ENCODE measurements around the gene NRXN3. TPM values are rescaled to one million over a fixed set of nuclear protein-coding genes. Genes with fewer than 3 reads are reported as not detected.

NRXN3 gene
- total RNA-seq, 4 donors from 2014 or later: 0.56 to 1.6 (median 1.1) TPM

DNA sequence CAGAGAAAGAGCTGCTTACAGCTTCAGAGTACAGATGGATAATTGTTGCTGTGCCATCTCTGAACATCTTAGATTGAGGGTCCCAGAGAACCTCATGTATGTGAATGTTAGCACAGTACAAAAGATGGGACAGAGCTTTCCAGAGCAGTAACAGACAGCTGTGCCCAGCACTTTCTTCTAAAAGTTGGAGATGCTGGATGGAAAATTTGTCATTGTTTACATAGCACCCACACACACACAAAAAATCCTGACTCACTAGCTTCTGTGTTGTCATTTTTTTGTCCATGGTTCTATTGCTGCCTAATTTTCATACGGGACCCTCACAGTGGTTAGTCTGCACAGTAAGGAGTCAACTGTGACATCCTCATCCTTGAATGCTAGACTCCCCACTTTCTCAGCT lies 1666.4 kb downstream of the NRXN3 start:
- no peak for DNase-seq
- intact Hi-C loops (cut with DNase I): no loop called here
- Histone ChIP-seq H3K36me3 (no peaks in the 10 kb centered on the region), H3K4me1 (no peaks in the 10 kb centered on the region), H3K9me3 (no peaks in the 10 kb centered on the region), H3K27ac (no peak overlapping the region), H3K4me3 (replicated peaks in 1 of 3) (no peak overlapping the region), H3K27me3 (no peaks in the 10 kb centered on the region)
- TF ChIP-seq CTCF (IDR thresholded peaks at IDR 0.05) (no peak), POLR2A (IDR thresholded peaks at IDR 0.05) (no peak)
- 84 to 86% methylated on average over 1 of the region's 1 CpG for WGBS, 2 donors

GRCh38 chr14:79837699-79838098 lies 1667.5 kb downstream of the NRXN3 start:
- Histone ChIP-seq H3K4me1 (no peaks in the 10 kb centered on the region), H3K36me3 (no peaks in the 10 kb centered on the region), H3K9me3 (no peaks in the 10 kb centered on the region), H3K27ac (no peak overlapping the region), H3K4me3 (replicated peaks in 1 of 3) (no peak overlapping the region), H3K27me3 (no peaks in the 10 kb centered on the region)
- TF ChIP-seq POLR2A (IDR thresholded peaks at IDR 0.05): no peak
- no peak for TF ChIP-seq CTCF (IDR thresholded peaks at IDR 0.05)
- intact Hi-C loops (cut with DNase I): no loop called here
- 87 to 88% methylated on average over 2 of the region's 2 CpGs for WGBS, 2 donors
- DNase-seq: no peak

DNA sequence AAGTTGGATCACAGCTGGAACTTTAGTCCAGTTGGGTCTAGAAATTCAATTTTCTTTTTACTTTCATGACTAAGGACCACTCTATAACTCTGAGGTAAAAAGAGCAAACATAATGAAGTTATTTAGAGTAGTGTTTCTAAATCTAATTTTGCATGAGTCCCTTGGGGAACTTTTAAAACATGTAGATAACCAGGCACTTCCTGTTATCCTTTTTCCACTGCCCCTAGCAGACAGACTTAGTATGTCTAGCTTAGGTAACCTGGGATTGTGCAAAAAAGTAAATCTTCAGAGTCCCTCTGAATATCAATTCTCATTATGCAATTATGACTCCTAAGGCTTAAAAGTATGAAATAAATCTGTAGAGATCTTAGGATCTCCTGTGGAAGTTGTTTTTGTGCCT lies 1669.9 kb downstream of the NRXN3 start:
- H3K4me1 ChIP-seq: no peaks in the 10 kb centered on the region
- no peak for DNase-seq
- no peak overlapping the region for H3K27ac ChIP-seq
- no peaks in the 10 kb centered on the region for H3K9me3 ChIP-seq
- TF ChIP-seq POLR2A (IDR thresholded peaks at IDR 0.05) (no peak), CTCF (IDR thresholded peaks at IDR 0.05) (no peak)
- H3K4me3 ChIP-seq (replicated peaks in 1 of 3): no peak overlapping the region
- no peaks in the 10 kb centered on the region for H3K36me3 ChIP-seq
- intact Hi-C loops (cut with DNase I): no loop called here
- no peaks in the 10 kb centered on the region for H3K27me3 ChIP-seq

- Histone ChIP-seq H3K9me3 (no peaks in the 10 kb centered on the region), H3K27ac (no peak overlapping the region), H3K4me3 (replicated peaks in 1 of 3) (no peak overlapping the region), H3K27me3 (no peaks in the 10 kb centered on the region), H3K4me1 (no peaks in the 10 kb centered on the region), H3K36me3 (no peaks in the 10 kb centered on the region)
- TF ChIP-seq CTCF (IDR thresholded peaks at IDR 0.05): no peak
- TF ChIP-seq POLR2A (IDR thresholded peaks at IDR 0.05): no peak
- intact Hi-C loops (cut with DNase I): no loop called here
- 43 to 44% methylated on average over 2 of the region's 2 CpGs for WGBS, 2 donors
- no peak for DNase-seq
Measured at GRCh38 chr14:79840831-79841230, 1670.7 kb downstream of the NRXN3 start.

DNA sequence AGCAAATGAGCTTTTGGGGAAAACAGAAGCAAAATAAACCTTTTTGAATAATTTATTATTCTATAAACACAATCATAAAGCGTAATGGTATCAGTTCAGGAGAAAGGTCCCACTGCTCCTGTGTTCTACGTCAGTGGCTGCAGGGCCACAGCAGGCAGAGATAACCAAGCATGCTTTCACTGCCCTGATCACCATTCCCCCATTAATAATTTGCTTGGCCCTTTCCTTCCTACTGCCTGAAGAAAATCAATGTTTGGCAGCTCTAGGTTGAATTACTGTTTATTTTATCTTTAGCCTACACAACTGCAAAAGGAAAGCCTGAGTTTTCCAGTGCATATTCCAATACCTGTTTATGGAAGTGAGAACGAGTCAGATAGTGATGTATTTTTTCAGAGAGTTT lies 1671.3 kb downstream of the NRXN3 start:
- intact Hi-C loops (cut with DNase I): no loop called here
- no peaks in the 10 kb centered on the region for H3K36me3 ChIP-seq
- no peaks in the 10 kb centered on the region for H3K4me1 ChIP-seq
- WGBS, 2 donors: 52 to 85% methylated on average over 3 of the region's 3 CpGs
- no peak overlapping the region for H3K27ac ChIP-seq
- no peaks in the 10 kb centered on the region for H3K27me3 ChIP-seq
- H3K4me3 ChIP-seq (replicated peaks in 1 of 3): no peak overlapping the region
- TF ChIP-seq CTCF (IDR thresholded peaks at IDR 0.05) (no peak), POLR2A (IDR thresholded peaks at IDR 0.05) (no peak)
- H3K9me3 ChIP-seq: no peaks in the 10 kb centered on the region
- no peak for DNase-seq
